ENCODE measurements around the gene NDUFAF8. TPM values are rescaled to one million over a fixed set of nuclear protein-coding genes. Genes with fewer than 3 reads are reported as not detected.

The NDUFAF8 gene, protein sequence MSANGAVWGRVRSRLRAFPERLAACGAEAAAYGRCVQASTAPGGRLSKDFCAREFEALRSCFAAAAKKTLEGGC
- total RNA-seq (10 to 100 TPM; 20.2 to 27.4 TPM), polyA plus RNA-seq (10 to 100 TPM; 26.5 to 46.5 TPM)
- long read RNA-seq, donor 1, partial matches to known transcripts, result 2 of 6 reads
- long read RNA-seq, donor 1, other reads (novel, unspliced or antisense), result 0 of 6 reads
- long read RNA-seq, donor 2, partial matches to known transcripts, result 1 of 5 reads
- long read RNA-seq, donor 2, other reads (novel, unspliced or antisense), result 0 of 5 reads

DNA sequence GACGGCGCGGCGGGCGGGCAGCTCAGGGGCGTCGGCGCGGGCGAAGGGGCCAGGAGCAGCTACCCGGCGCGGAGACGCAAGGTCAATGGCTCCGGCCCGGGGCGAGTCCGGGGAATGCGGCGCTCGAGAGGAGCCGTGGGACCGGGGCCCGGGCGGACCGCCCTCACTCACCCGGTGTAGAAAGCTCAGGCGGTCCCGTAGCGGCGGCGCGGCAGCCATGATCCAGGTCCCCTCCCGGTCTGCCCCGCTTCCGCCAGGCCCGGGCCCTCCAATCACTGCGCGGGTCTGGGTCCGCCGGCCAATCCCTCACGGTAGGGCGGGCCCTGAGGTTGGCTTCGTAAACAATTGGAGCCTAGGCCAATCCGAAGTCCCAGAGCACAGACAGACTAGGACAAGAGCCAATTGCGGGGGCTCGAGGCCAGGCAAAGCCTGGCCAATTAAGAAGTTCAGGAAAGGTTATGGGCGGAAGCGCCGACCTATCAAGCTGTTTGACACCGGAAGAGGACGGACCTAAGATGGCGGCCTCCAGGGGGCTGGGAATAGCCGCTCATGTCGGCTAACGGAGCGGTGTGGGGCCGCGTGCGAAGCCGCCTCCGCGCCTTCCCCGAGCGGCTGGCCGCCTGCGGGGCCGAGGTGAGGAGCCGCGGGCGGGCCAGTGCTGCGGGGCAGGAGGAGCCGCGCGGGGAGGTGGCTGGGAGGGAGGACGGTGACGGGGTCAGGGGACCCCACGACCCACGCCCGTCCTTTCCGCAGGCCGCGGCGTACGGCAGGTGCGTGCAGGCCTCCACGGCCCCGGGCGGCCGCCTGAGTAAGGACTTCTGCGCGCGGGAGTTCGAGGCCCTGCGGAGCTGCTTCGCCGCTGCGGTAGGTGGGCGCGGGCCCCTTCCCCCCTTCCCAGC is at the start of gene NDUFAF8, which contains the start of gene TEPSIN:
Gene NDUFAF8, plus strand, starts transcription at position 504 of the 899 bp plus-strand sequence. Its CDS starts 46 bp downstream, at position 550.
Gene TEPSIN, minus strand, starts transcription at position 241 of the 899 bp plus-strand sequence. Its CDS starts 22 bp downstream, at position 219.
- peak; percentile 98 for ATAC-seq (ENCODE audit: low FRiP score)
- no peaks in the 10 kb centered on the region for H3K27me3 ChIP-seq (ENCODE audit: control insufficient read depth in 1 of 2, insufficient read depth in 2 of 2, low read length in 1 of 2)
- peak within 1 kb of the TSS in 1 of 2 donors; percentile 54 for H3K27ac ChIP-seq (ENCODE audit: low read depth in 1 of 2, low read length in 2 of 2)
- H3K4me3 ChIP-seq (ENCODE audit: low read length in 2 of 2), result peak within 1 kb of the TSS; percentile 71 to 87
- intact Hi-C loops (cut with DNase I), result loop anchor here in 1 of 2 donors (1.0 to 2.0 kb wide), 2 partner anchors 16 to 97 kb away; partner anchors contain the start of gene CEP131
- WGBS, 2 donors, result 0% methylated on average over 85 to 100 of the region's 100 CpGs
- no peaks in the 10 kb centered on the region for H3K4me1 ChIP-seq (ENCODE audit: control insufficient read depth in 1 of 2, insufficient read depth in 2 of 2, low read length in 2 of 2)
- no peaks in the 10 kb centered on the region for H3K36me3 ChIP-seq (ENCODE audit: control insufficient read depth in 1 of 2, insufficient read depth in 2 of 2, low read length in 1 of 2)
- DNase-seq, result peak; percentile 97 to 98
- no peaks in the 10 kb centered on the region for H3K9me3 ChIP-seq (ENCODE audit: control insufficient read depth, low read length)

DNA sequence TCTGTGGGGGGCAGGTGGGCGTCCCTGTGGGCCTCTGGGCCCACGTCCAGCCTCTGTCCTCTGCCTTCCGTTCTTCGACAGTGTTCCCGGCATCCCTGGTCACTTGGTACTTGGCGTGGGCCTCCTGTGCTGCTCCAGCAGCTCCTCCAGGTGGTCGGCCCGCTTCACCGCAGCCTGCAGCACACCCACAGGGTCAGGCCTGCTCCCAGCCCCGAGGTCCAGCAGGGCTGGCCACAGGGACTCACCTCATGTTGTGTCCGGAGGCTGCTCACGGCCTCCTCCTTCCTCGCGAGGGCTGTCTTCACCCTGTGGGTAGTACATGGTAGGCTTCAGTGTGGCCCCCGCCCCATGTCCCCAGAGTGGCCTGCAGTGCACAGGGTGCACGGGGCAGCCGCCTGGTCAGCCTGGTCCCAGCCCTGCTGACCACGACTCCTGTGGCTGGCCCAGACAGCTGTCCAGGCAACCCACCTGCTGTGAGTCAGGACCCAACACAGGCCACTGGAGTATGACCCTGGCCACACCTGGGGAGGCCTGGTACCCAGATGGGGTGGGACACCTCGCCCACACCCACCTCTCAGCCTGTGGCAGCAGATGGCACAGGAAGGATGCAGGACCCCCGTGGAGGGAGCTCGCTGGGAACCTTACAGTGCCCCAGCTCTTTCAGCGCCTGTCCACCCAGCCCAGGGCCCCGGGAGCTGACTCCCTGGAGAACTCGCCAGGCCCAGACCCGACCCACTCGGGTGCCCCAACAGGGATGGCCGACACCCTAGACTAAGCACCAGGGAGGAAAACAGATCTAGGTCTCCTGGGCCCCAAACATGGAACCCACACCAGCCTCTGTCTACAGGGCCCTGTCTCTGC is 49.2 kb upstream of the NDUFAF8 start:
- Histone ChIP-seq H3K27me3 (ENCODE audit: control insufficient read depth in 1 of 2, insufficient read depth in 2 of 2, low read length in 1 of 2) (no peaks in the 10 kb centered on the region), H3K9me3 (ENCODE audit: control insufficient read depth, low read length) (no peaks in the 10 kb centered on the region), H3K27ac (ENCODE audit: low read depth in 1 of 2, low read length in 2 of 2) (no peak overlapping the region), H3K4me3 (ENCODE audit: low read length in 2 of 2) (no peak overlapping the region), H3K36me3 (ENCODE audit: control insufficient read depth in 1 of 2, insufficient read depth in 2 of 2, low read length in 1 of 2) (no peaks in the 10 kb centered on the region), H3K4me1 (ENCODE audit: control insufficient read depth in 1 of 2, insufficient read depth in 2 of 2, low read length in 2 of 2) (no peaks in the 10 kb centered on the region)
- intact Hi-C loops (cut with DNase I), result no loop called here
- DNase-seq, result no peak
- ATAC-seq (ENCODE audit: low FRiP score), result no peak
- WGBS, 2 donors, result 85 to 86% methylated on average over 27 of the region's 27 CpGs

DNA sequence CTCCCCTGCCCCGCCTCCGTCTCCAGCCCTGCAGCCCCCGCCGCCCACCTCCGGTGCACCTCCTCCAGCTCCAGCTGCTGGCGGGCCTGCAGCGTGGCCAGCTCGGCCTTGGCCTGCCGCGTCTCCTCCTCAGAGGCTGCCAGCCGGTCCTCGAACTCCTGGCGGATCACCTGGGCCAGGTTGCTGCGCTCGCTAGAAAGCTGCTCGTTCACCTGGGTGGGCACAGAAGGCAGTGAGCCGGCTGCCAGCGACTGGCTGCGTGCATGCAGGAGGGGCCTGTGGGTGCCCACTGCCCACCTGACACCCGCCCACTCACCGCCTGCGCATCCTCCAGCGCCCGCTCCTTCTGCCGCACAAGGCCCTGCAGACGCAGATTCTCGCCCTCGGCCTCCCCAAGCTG is 48.5 kb upstream of the NDUFAF8 start:
- intact Hi-C loops (cut with DNase I), result no loop called here
- H3K36me3 ChIP-seq (ENCODE audit: control insufficient read depth in 1 of 2, insufficient read depth in 2 of 2, low read length in 1 of 2), result no peaks in the 10 kb centered on the region
- ATAC-seq (ENCODE audit: low FRiP score), result no peak

DNA sequence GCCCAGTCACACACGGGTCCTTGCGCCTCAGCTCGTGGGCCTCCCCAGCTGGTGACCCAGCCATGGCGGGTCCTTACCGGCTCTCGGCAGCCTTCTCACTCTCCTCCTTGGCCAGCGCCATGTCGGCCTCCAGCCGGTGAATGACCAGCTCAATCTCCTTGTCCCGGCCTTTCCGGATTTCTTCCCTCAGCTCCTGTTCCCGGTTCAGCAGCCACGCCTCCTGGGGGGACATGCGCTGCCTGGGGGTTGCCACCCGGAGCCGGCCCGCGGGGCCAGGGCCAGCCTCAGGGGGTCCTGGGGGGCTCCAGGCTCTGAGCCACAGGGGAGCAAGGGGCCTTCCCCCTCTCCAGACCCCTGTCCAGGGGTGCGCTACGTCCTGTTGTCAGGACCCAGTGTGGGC is 48.0 kb upstream of the NDUFAF8 start:
- WGBS, 2 donors, result 92 to 94% methylated on average over 20 of the region's 20 CpGs
- Histone ChIP-seq H3K9me3 (ENCODE audit: control insufficient read depth, low read length) (no peaks in the 10 kb centered on the region), H3K27ac (ENCODE audit: low read depth in 1 of 2, low read length in 2 of 2) (no peak overlapping the region), H3K4me1 (ENCODE audit: control insufficient read depth in 1 of 2, insufficient read depth in 2 of 2, low read length in 2 of 2) (no peaks in the 10 kb centered on the region), H3K4me3 (ENCODE audit: low read length in 2 of 2) (no peak overlapping the region), H3K36me3 (ENCODE audit: control insufficient read depth in 1 of 2, insufficient read depth in 2 of 2, low read length in 1 of 2) (no peaks in the 10 kb centered on the region), H3K27me3 (ENCODE audit: control insufficient read depth in 1 of 2, insufficient read depth in 2 of 2, low read length in 1 of 2) (no peaks in the 10 kb centered on the region)
- DNase-seq, result no peak
- intact Hi-C loops (cut with DNase I), result no loop called here
- ATAC-seq (ENCODE audit: low FRiP score), result no peak

More for the DNA sequence above, 48.5 kb upstream of the NDUFAF8 start:
- 96% methylated on average over 23 to 28 of the region's 28 CpGs for WGBS, 2 donors
- Histone ChIP-seq H3K27ac (ENCODE audit: low read depth in 1 of 2, low read length in 2 of 2) (no peak overlapping the region), H3K4me3 (ENCODE audit: low read length in 2 of 2) (no peak overlapping the region), H3K27me3 (ENCODE audit: control insufficient read depth in 1 of 2, insufficient read depth in 2 of 2, low read length in 1 of 2) (no peaks in the 10 kb centered on the region), H3K9me3 (ENCODE audit: control insufficient read depth, low read length) (no peaks in the 10 kb centered on the region), H3K4me1 (ENCODE audit: control insufficient read depth in 1 of 2, insufficient read depth in 2 of 2, low read length in 2 of 2) (no peaks in the 10 kb centered on the region)
- no peak for DNase-seq

DNA sequence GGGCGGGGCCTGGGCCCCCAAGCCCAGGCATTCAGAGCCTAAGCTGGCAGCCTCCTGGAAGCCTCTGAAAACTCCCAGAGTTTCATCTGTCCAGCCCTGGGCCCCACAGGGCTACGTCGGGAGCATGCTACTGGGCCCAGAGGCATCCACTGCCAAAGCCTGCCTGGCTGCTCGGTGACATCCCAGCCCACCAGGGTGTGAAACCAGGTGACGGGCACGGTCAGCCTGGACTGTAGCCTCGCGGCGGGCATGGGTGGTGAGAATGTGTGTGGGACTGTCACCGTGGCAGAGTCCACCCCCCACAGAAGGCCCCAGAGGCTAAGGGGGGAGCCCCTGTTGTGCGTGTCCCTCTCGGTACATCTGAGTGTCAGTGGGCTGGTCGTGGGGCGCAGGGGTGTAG is 47.5 kb upstream of the NDUFAF8 start:
- no peaks in the 10 kb centered on the region for H3K36me3 ChIP-seq (ENCODE audit: control insufficient read depth in 1 of 2, insufficient read depth in 2 of 2, low read length in 1 of 2)
- no peak for DNase-seq
- no peaks in the 10 kb centered on the region for H3K27me3 ChIP-seq (ENCODE audit: control insufficient read depth in 1 of 2, insufficient read depth in 2 of 2, low read length in 1 of 2)
- intact Hi-C loops (cut with DNase I), result no loop called here
- H3K4me3 ChIP-seq (ENCODE audit: low read length in 2 of 2), result no peak overlapping the region
- 91 to 95% methylated on average over 14 of the region's 14 CpGs for WGBS, 2 donors
- H3K9me3 ChIP-seq (ENCODE audit: control insufficient read depth, low read length), result no peaks in the 10 kb centered on the region
- no peak overlapping the region for H3K27ac ChIP-seq (ENCODE audit: low read depth in 1 of 2, low read length in 2 of 2)
- H3K4me1 ChIP-seq (ENCODE audit: control insufficient read depth in 1 of 2, insufficient read depth in 2 of 2, low read length in 2 of 2), result no peaks in the 10 kb centered on the region
- ATAC-seq (ENCODE audit: low FRiP score), result no peak

DNA sequence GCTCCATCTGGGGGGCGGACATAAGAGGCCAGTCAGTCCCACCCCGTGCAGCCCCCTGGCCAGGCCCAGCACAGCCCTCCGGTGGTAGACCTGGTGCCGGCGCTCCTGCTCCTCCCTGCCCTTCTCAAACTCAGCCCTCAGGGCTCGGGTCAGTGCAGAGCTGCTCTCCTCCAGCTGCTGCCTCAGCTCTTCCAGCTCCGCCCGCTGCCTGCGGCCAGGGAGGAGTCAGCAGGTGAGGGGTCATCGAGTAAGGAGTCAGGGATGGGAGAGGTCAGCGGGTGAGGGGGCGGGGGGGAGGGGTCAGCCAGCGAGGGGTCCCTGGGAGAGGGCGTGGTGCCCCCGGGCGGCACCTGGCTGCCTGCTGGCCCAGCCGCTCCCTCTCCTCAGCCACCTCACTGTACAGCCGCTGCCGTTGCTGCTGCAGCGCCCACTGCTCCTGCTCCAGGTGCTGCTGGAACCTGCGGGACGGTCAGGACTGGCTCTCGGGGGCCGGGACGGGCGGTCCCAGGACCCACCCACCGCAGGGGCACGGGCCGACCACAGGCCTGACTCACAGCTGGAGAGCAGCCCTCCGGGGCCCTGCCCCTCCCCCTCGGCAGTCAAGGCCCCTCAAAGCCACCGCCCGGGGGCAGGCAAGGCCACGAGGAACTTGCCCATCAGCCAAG is 46.6 kb upstream of the NDUFAF8 start:
- intact Hi-C loops (cut with DNase I), result no loop called here

DNA sequence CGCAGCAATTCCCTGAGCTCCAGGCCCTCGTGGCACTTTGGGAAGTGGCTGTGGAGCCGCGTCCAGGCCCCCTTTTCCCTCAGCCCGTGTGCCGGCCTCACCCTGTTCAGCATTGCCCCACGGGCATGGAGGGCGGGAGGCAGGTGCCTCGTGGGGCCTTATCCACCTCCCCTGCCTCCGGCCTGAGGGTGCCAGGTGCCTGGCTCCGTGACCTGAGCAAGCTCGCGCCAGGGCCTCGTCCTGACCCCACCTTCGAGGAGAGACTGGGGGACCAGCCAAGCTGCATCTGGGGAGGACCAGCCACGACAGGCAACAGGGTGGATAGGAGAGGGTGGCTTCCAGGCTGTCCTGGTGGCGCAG is 46.1 kb upstream of the NDUFAF8 start:
- Histone ChIP-seq H3K4me1 (ENCODE audit: control insufficient read depth in 1 of 2, insufficient read depth in 2 of 2, low read length in 2 of 2) (no peaks in the 10 kb centered on the region), H3K4me3 (ENCODE audit: low read length in 2 of 2) (no peak overlapping the region), H3K27me3 (ENCODE audit: control insufficient read depth in 1 of 2, insufficient read depth in 2 of 2, low read length in 1 of 2) (no peaks in the 10 kb centered on the region), H3K9me3 (ENCODE audit: control insufficient read depth, low read length) (no peaks in the 10 kb centered on the region), H3K36me3 (ENCODE audit: control insufficient read depth in 1 of 2, insufficient read depth in 2 of 2, low read length in 1 of 2) (no peaks in the 10 kb centered on the region), H3K27ac (ENCODE audit: low read depth in 1 of 2, low read length in 2 of 2) (no peak overlapping the region)
- intact Hi-C loops (cut with DNase I), result no loop called here
- DNase-seq, result no peak
- ATAC-seq (ENCODE audit: low FRiP score), result no peak
- 91 to 94% methylated on average over 17 of the region's 17 CpGs for WGBS, 2 donors

More for the DNA sequence above, 46.6 kb upstream of the NDUFAF8 start:
- H3K4me3 ChIP-seq (ENCODE audit: low read length in 2 of 2), result no peak overlapping the region
- ATAC-seq (ENCODE audit: low FRiP score) (no peak), DNase-seq (no peak)
- WGBS, 2 donors, result 87 to 92% methylated on average over 24 to 34 of the region's 34 CpGs
- no peaks in the 10 kb centered on the region for H3K9me3 ChIP-seq (ENCODE audit: control insufficient read depth, low read length)
- no peak overlapping the region for H3K27ac ChIP-seq (ENCODE audit: low read depth in 1 of 2, low read length in 2 of 2)
- H3K27me3 ChIP-seq (ENCODE audit: control insufficient read depth in 1 of 2, insufficient read depth in 2 of 2, low read length in 1 of 2), result no peaks in the 10 kb centered on the region
- no peaks in the 10 kb centered on the region for H3K4me1 ChIP-seq (ENCODE audit: control insufficient read depth in 1 of 2, insufficient read depth in 2 of 2, low read length in 2 of 2)
- H3K36me3 ChIP-seq (ENCODE audit: control insufficient read depth in 1 of 2, insufficient read depth in 2 of 2, low read length in 1 of 2), result no peaks in the 10 kb centered on the region
